Measurements from ENCODE around the gene MSLN. TPM values are rescaled to one million over a fixed set of nuclear protein-coding genes. Genes with fewer than 3 reads are reported as not detected.

Gene MSLN
- total and polyA plus RNA-seq, 7 donors = 0.03 to 0.17 (median 0.09) TPM; not detected in 3

GRCh38 chr16:817001-817906 is 56.7 kb downstream of the MSLN start:
- ATAC-seq (no peak), DNase-seq (no peak)
- no peak for TF ChIP-seq CTCF (IDR thresholded peaks at IDR 0.05)
- Histone ChIP-seq H3K27ac (no peak overlapping the region), H3K4me3 (no peak overlapping the region), H3K4me1 (no peaks in the 10 kb centered on the region), H3K27me3 (ENCODE audit: insufficient read depth in 3 of 3, low read length in 2 of 3) (peaks cover 0 to 81% (median 22%) of the 10 kb centered on the region in 3 donors), H3K36me3 (ENCODE audit: insufficient read depth in 1 of 2, low read depth in 1 of 2) (no peaks in the 10 kb centered on the region), H3K9me3 (no peaks in the 10 kb centered on the region)
- intact Hi-C loops (cut with DNase I) = loop anchor here in 1 of 2 donors (10.0 kb wide), 1 partner anchor 238 kb away; no protein-coding TSS in a partner anchor
- 46 to 56% (median 49%) methylated on average over 51 to 71 of the region's 71 CpGs for WGBS, 3 donors

- ATAC-seq = no peak
- intact Hi-C loops (cut with DNase I) = loop anchor here in 1 of 2 donors (10.0 kb wide), 1 partner anchor 237 kb away; no protein-coding TSS in a partner anchor
- Histone ChIP-seq H3K4me1 (no peaks in the 10 kb centered on the region), H3K9me3 (no peaks in the 10 kb centered on the region), H3K36me3 (ENCODE audit: insufficient read depth in 1 of 2, low read depth in 1 of 2) (no peaks in the 10 kb centered on the region), H3K4me3 (no peak overlapping the region), H3K27ac (no peak overlapping the region), H3K27me3 (ENCODE audit: insufficient read depth in 3 of 3, low read length in 2 of 3) (peaks cover 0 to 78% (median 28%) of the 10 kb centered on the region in 3 donors)
- TF ChIP-seq CTCF (IDR thresholded peaks at IDR 0.05) = no peak
- DNase-seq = no peak
- 78 to 84% (median 80%) methylated on average over 8 of the region's 8 CpGs for WGBS, 3 donors
Observed at GRCh38 chr16:818132-818531, 57.6 kb downstream of the MSLN start.

Other genes starting within 250 kb of the MSLN start
- 10 to 100 TPM; 15.5 to 32.1 (median 26.8) TPM for gene CAPN15, start 233.0 kb upstream of the MSLN start, total RNA-seq
- gene CAPN15, start 233.0 kb upstream of the MSLN start, polyA plus RNA-seq = 10 to 100 TPM; 14.9 to 26.4 (median 22.6) TPM
- not detected for gene PRR35, start 200.3 kb upstream of the MSLN start, total RNA-seq
- not detected for gene PRR35, start 200.3 kb upstream of the MSLN start, polyA plus RNA-seq
- under 1 TPM in 3 of 4 donors, not detected in 1; 0.19 to 0.39 (median 0.27) TPM for gene NHLRC4, start 193.7 kb upstream of the MSLN start, total RNA-seq
- gene NHLRC4, start 193.7 kb upstream of the MSLN start, polyA plus RNA-seq = under 1 TPM; 0.06 to 0.38 (median 0.27) TPM
- 10 to 100 TPM; 18.3 to 26.3 (median 22.0) TPM for gene PIGQ, start 190.8 kb upstream of the MSLN start, total RNA-seq
- gene PIGQ, start 190.8 kb upstream of the MSLN start, polyA plus RNA-seq = 10 to 100 TPM; 26.5 to 39.9 (median 27.2) TPM
- 10 to 100 TPM; 12.3 to 20.2 (median 14.4) TPM for gene RAB40C, start 170.7 kb upstream of the MSLN start, total RNA-seq
- gene RAB40C, start 170.7 kb upstream of the MSLN start, polyA plus RNA-seq = 10 to 100 TPM; 14.7 to 16.3 (median 15.7) TPM
- gene WFIKKN1, start 129.7 kb upstream of the MSLN start, total RNA-seq = 1 to 10 TPM in 2 of 4 donors, under 1 TPM in 2; 0.30 to 2.0 (median 0.82) TPM
- gene WFIKKN1, start 129.7 kb upstream of the MSLN start, polyA plus RNA-seq = under 1 TPM; 0.31 to 0.61 (median 0.36) TPM
- gene METTL26, start 124.4 kb upstream of the MSLN start, total RNA-seq = 10 to 100 TPM; 42.4 to 55.6 (median 48.4) TPM
- 10 to 100 TPM; 90.8 to 97.8 (median 96.4) TPM for gene METTL26, start 124.4 kb upstream of the MSLN start, polyA plus RNA-seq
- 10 to 100 TPM; 61.6 to 80.2 (median 68.9) TPM for gene MCRIP2, start 118.9 kb upstream of the MSLN start, total RNA-seq
- gene MCRIP2, start 118.9 kb upstream of the MSLN start, polyA plus RNA-seq = 100 to 1,000 TPM in 2 of 3 donors, 10 to 100 TPM in 1; 95.1 to 124 (median 108) TPM
- 1 to 10 TPM; 4.0 to 9.6 (median 8.1) TPM for gene WDR90, start 111.4 kb upstream of the MSLN start, total RNA-seq
- 1 to 10 TPM; 5.6 to 9.7 (median 6.4) TPM for gene WDR90, start 111.4 kb upstream of the MSLN start, polyA plus RNA-seq
- gene RHOT2, start 92.6 kb upstream of the MSLN start, total RNA-seq = 10 to 100 TPM; 38.8 to 56.8 (median 48.8) TPM
- gene RHOT2, start 92.6 kb upstream of the MSLN start, polyA plus RNA-seq = 10 to 100 TPM; 47.7 to 75.8 (median 52.6) TPM
- under 1 TPM; 0.13 to 0.42 (median 0.29) TPM for gene RHBDL1, start 85.1 kb upstream of the MSLN start, total RNA-seq
- under 1 TPM; 0.06 to 0.08 (median 0.08) TPM for gene RHBDL1, start 85.1 kb upstream of the MSLN start, polyA plus RNA-seq
- gene STUB1, start 80.3 kb upstream of the MSLN start, total RNA-seq = 100 to 1,000 TPM; 108 to 150 (median 115) TPM
- 100 to 1,000 TPM; 127 to 147 (median 134) TPM for gene STUB1, start 80.3 kb upstream of the MSLN start, polyA plus RNA-seq
- gene JMJD8, start 76.4 kb upstream of the MSLN start, total RNA-seq = 10 to 100 TPM; 19.1 to 27.5 (median 23.1) TPM
- gene JMJD8, start 76.4 kb upstream of the MSLN start, polyA plus RNA-seq = 10 to 100 TPM; 25.5 to 63.5 (median 41.5) TPM
- 10 to 100 TPM in 3 of 4 donors, 1 to 10 TPM in 1; 9.9 to 15.0 (median 12.1) TPM for gene WDR24, start 70.3 kb upstream of the MSLN start, total RNA-seq
- gene WDR24, start 70.3 kb upstream of the MSLN start, polyA plus RNA-seq = 10 to 100 TPM in 1 of 3 donors, 1 to 10 TPM in 2; 5.2 to 15.8 (median 8.8) TPM
- gene FBXL16, start 54.9 kb upstream of the MSLN start, total RNA-seq = under 1 TPM in 2 of 4 donors, not detected in 2; 0.08 TPM
- under 1 TPM; 0.04 to 0.16 (median 0.10) TPM for gene FBXL16, start 54.9 kb upstream of the MSLN start, polyA plus RNA-seq
- 10 to 100 TPM; 19.6 to 25.8 (median 22.8) TPM for gene METRN, start 45.6 kb upstream of the MSLN start, total RNA-seq
- 10 to 100 TPM; 17.9 to 28.0 (median 27.4) TPM for gene METRN, start 45.6 kb upstream of the MSLN start, polyA plus RNA-seq
- gene ANTKMT, start 39.6 kb upstream of the MSLN start, total RNA-seq = 10 to 100 TPM; 30.9 to 45.6 (median 34.5) TPM
- gene ANTKMT, start 39.6 kb upstream of the MSLN start, polyA plus RNA-seq = 10 to 100 TPM; 16.1 to 56.0 (median 26.3) TPM
- under 1 TPM in 1 of 4 donors, not detected in 3; 0.11 TPM for gene CCDC78, start 34.3 kb upstream of the MSLN start, total RNA-seq
- under 1 TPM in 2 of 3 donors, not detected in 1; 0.12 to 0.16 TPM for gene CCDC78, start 34.3 kb upstream of the MSLN start, polyA plus RNA-seq
- 1 to 10 TPM in 1 of 4 donors, under 1 TPM in 3; 0.42 to 1.6 (median 0.71) TPM for gene HAGHL, start 33.6 kb upstream of the MSLN start, total RNA-seq
- gene HAGHL, start 33.6 kb upstream of the MSLN start, polyA plus RNA-seq = 1 to 10 TPM in 1 of 3 donors, under 1 TPM in 2; 0.38 to 4.4 (median 0.58) TPM
- gene CIAO3, start 19.7 kb upstream of the MSLN start, total RNA-seq = 10 to 100 TPM; 12.3 to 25.9 (median 23.6) TPM
- 10 to 100 TPM; 26.7 to 43.0 (median 38.9) TPM for gene CIAO3, start 19.7 kb upstream of the MSLN start, polyA plus RNA-seq
- 10 to 100 TPM in 1 of 4 donors, 1 to 10 TPM in 3; 4.4 to 10.9 (median 7.6) TPM for gene RPUSD1, start 27.6 kb downstream of the MSLN start, total RNA-seq
- 10 to 100 TPM; 11.7 to 25.7 (median 25.2) TPM for gene RPUSD1, start 27.6 kb downstream of the MSLN start, polyA plus RNA-seq
- 1 to 10 TPM; 2.5 to 4.5 (median 4.0) TPM for gene CHTF18, start 27.9 kb downstream of the MSLN start, total RNA-seq
- 1 to 10 TPM; 1.7 to 8.4 (median 2.2) TPM for gene CHTF18, start 27.9 kb downstream of the MSLN start, polyA plus RNA-seq
- not detected for gene GNG13, start 40.0 kb downstream of the MSLN start, total RNA-seq
- not detected for gene GNG13, start 40.0 kb downstream of the MSLN start, polyA plus RNA-seq
- gene LMF1, start 210.2 kb downstream of the MSLN start, total RNA-seq = 1 to 10 TPM; 4.0 to 9.0 (median 6.8) TPM
- gene LMF1, start 210.2 kb downstream of the MSLN start, polyA plus RNA-seq = 1 to 10 TPM; 1.9 to 2.7 (median 2.7) TPM
- 1 to 10 TPM in 2 of 4 donors, under 1 TPM in 2; 0.57 to 2.1 (median 1.3) TPM for gene SOX8, start 221.0 kb downstream of the MSLN start, total RNA-seq
- gene SOX8, start 221.0 kb downstream of the MSLN start, polyA plus RNA-seq = 1 to 10 TPM in 1 of 3 donors, under 1 TPM in 2; 0.45 to 5.0 (median 0.51) TPM